GM21423 (cell line): Measurements from ENCODE around the gene PTPRJ.

Experiments used
- ATAC-seq: cut with Tn5 transposase; IDR thresholded peaks from one replicate; pipeline ENCODE4 v1.9.1; 2021; ENCODE audit warnings: mild to moderate bottlenecking, moderate library complexity; ENCODE audit not compliant: unreplicated experiment

The PTPRJ gene

DNA sequence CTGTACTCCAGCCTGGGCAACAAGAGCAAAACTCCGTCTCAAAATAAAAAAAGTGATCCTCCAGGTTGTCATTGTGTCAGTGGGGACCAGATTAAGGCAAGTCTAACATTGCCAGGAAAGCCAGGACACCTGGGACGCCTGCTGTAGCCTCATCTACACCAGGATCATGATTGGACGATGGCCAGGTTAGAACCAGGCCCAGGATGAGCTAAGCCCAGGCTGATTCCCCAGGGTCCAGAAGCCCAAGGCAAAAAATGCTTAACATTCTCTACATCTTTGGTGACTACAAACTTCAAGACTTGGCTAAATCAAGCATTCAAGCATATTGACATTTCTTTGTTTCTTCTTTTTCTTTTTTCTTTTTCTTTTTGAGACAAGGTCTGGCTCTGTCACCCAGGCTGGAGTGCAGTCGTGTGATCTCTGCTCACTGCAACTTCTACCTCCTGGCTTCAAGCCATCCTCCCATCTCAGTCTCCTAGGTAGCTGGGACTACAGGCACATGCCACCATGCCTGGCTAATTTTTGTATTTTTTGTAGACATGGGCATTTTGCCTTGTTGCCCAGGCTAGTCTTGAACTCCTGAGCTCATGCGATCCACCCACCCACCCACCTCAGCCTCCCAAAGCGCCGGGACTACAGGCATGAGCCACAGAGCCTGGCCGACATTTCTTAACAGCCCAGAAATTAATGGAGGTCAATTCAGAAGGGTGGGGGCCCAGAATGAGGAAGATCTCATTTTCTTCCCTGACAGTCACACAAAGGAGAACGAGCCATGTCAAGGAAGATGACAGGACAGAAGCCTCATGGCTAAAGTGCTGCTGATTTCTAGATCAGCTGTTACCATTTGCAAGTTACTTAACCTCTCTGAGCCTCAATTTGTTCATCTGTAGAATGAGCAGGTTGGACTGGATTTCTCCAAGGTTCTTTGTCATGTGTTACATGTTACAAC is 12.5 kb upstream of the PTPRJ start:
- ATAC-seq, result no peak

GRCh38 chr11:47969401-47969800 is 11.0 kb upstream of the PTPRJ start:
- ATAC-seq, result no peak

GRCh38 chr11:47971501-47971900 is 8.9 kb upstream of the PTPRJ start:
- ATAC-seq, result no peak

GRCh38 chr11:47973173-47973572 is 7.2 kb upstream of the PTPRJ start:
- no peak for ATAC-seq

GRCh38 chr11:47976931-47977330 is 3.4 kb upstream of the PTPRJ start:
- ATAC-seq, result no peak

GRCh38 chr11:47977623-47978022 is 2.7 kb upstream of the PTPRJ start:
- ATAC-seq, result no peak

DNA sequence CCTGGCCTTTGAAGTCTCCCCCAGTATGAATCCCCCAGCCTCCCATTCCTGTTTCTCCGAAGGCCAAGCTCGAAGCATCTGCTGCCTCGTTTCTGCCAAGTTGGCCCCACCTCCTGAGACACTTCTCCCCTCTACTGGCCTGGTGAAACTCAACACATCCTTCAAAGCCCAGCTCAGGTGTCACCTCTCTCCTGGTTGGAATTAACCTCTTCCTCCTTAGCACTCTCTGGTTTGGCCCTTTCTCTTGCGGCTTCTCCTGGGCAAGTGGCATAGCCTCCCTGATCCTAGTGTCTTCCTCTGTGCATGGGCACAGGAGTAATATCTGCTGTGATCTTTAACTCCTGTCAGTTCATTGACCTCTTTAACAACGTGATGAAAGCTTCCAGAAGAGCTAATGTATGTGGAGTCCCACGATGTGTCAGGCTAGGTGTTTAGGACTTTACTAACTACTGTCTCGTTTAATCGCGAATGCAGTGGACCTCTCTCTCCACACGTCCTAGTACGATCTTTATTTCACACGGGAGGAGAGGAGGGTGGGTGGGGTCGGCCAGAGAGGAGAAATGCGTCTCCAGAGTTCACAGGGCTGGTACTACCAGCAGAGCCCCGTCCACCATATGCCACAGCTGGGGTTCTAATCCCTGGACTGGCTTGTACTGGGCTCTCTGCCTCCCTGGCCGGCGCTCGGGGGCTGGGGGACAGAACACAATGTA is 826 bp upstream of the PTPRJ start:
- ATAC-seq, result no peak

- peak; percentile 40 for ATAC-seq
Measured at GRCh38 chr11:47980907-47981621, 705 bp downstream of the PTPRJ start.

GRCh38 chr11:47981667-47982404 is 1.5 kb downstream of the PTPRJ start:
- ATAC-seq, result no peak

- ATAC-seq, result no peak
Measured at GRCh38 chr11:47982616-47983015, 2.3 kb downstream of the PTPRJ start.

DNA sequence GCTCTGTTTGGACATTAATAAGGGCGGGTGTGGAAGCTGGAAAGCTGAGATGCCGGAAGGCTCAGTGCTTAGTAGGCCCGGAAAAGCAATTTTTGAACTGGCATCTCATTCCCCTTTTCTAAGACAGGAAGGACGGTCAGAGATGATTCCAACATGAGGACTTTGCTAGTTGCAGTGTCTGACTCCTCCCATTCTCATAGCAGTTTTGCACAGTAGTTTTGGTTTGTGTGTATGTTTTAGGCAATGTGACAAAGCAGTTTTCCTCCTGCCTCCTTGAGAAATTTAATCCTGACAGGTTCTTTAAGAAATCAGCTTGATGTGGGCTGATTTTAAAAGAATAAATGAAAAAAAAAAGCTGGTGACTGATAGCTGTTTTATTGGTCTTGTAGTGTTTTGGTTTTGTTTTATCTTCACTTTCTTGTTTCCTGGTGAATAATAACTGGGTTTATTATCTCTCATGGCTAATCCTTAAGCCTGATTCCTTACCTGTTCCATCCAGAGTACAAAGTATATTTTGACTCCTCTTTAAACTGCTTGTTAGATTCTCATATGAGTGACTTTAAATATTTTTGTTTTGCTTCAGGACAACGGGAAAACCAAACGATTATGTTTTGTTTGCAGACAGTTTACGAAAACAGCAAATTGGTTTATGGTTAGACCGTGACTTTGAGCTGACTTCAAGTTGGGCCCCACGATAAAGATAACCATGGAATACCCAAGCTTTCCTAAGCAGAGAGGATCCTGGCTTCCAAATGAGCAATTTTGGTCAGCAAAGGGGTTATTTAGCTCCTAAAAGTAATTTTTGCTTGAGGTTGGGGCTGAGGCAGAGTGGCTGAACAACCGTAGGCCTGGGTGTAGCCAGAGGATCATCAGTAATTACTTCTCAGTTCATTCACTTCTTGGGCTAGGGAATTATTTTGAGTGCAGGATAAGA is 3.4 kb downstream of the PTPRJ start:
- ATAC-seq, result no peak

- no peak for ATAC-seq
Measured at GRCh38 chr11:47986219-47986618, 5.9 kb downstream of the PTPRJ start.

DNA sequence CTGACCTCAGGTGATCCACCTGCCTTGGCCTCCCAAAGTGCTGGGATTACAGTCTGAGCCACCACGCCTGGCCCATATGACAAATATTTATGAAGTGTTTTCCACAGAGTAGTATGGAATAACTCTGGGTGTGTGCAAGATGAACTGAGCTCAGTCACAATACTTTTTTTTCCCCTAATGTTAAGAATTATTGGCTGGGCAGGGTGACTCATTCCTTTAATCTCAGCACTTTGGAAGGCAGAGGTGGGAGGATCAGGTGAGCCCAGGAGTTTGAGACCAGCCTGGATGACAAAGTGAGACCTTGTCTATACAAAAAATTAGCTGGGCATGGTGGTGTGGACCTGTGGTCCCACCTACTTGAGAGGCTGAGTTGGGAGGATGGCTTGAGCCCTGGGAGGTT is 6.4 kb downstream of the PTPRJ start:
- ATAC-seq, result no peak

GRCh38 chr11:47987310-47987709 is 7.0 kb downstream of the PTPRJ start:
- no peak for ATAC-seq

DNA sequence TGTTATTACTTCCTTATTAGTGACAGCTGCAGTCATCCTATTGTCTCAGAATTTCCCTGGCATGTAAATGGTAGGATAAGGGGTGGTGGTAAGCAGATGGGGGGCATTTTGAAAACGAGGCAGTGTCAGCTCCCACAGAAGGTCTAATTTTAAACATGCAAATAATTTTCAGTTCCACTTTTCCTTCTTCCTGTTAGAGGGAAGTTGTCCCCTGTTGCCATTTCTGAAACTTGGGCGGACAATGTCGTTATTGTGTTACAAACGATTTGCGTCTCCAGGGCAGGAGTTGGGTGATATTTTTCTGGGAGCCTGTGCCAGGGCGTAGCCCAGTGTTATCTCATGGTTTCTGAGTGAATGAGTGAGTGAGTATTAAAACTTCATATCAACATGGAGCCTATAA is 7.4 kb downstream of the PTPRJ start:
- ATAC-seq, result no peak

- no peak for ATAC-seq
Measured at GRCh38 chr11:47989779-47990178, 9.4 kb downstream of the PTPRJ start.

GRCh38 chr11:47991266-47991830 is 11.0 kb downstream of the PTPRJ start:
- no peak for ATAC-seq

DNA sequence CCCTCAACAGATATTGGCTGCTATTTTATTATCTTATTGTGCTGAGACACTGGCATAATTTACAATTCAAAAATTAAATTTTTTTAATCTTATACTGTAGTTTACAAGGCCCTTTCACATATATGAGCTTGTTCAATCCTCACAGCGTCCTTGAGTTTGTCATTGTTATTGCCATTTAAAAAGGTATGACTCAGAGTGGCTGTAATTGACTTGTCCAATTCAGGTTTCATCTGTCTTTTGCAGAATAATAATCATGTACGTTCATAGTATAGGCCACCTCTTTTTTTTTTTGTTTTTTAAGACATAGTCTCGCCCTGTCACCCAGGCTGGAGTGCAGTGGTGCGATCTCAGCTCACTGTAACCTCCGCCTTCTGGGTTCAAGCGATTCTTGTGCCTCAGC is 11.5 kb downstream of the PTPRJ start:
- ATAC-seq, result no peak
